HepG2 (cell line): ENCODE measurements around the gene SIX4. TPM values are rescaled to one million over a fixed set of nuclear protein-coding genes. Genes with fewer than 3 reads are reported as not detected.
A peak's percentile ranks its signal among the peaks of the same experiment; 100 is the strongest.

ENCODE experiments used
- CBX1 ChIP-seq: IDR thresholded peaks from one replicate; pipeline ENCODE4 v1.6.1; 2016; ENCODE audit warnings: antibody characterized with exemption, low read depth
- ELF1 ChIP-seq: sonication (generic); formaldehyde crosslinking; IDR thresholded peaks from 2 replicates; pipeline ENCODE4 v1.4.0; 2020; ENCODE audit warnings: missing genetic modification reagents
- GPN1 ChIP-seq: sonication (generic); formaldehyde crosslinking; IDR thresholded peaks from 2 replicates; pipeline ENCODE4 v1.5.1; 2020; ENCODE audit warnings: missing genetic modification reagents, borderline replicate concordance
- HNF1B ChIP-seq: sonication (generic); formaldehyde crosslinking; IDR thresholded peaks from 2 replicates; pipeline ENCODE4 v1.5.1; 2020; ENCODE audit warnings: mild to moderate bottlenecking, moderate library complexity, missing genetic modification reagents
- KDM6A ChIP-seq: IDR thresholded peaks from 2 replicates; pipeline ENCODE4 v1.6.1; 2016; ENCODE audit warnings: low read depth
- KMT2B ChIP-seq: IDR thresholded peaks from 2 replicates; pipeline ENCODE4 v1.6.1; 2016; ENCODE audit warnings: missing genetic modification reagents, missing compliant biosample characterization
- MXI1 ChIP-seq: IDR thresholded peaks from 3 replicates; pipeline ENCODE4 v1.6.1; 2012; ENCODE audit warnings: low read depth, low read length, inconsistent platforms, borderline replicate concordance
- MYC ChIP-seq: sonication (generic); formaldehyde crosslinking; IDR thresholded peaks from 2 replicates; pipeline ENCODE4 v1.9.0; 2021; ENCODE audit warnings: missing genetic modification reagents, borderline replicate concordance
- PCBP1 ChIP-seq: fragments of 200-400 bp; formaldehyde crosslinking; IDR thresholded peaks from 2 replicates; pipeline ENCODE4 v1.6.1; 2017; ENCODE audit warnings: mild to moderate bottlenecking, low read depth, low read length, borderline replicate concordance
- TEAD3 ChIP-seq: optimal IDR thresholded peaks from 2 replicates; pipeline ENCODE3; 2016; ENCODE audit warnings: borderline replicate concordance
- THYN1 ChIP-seq: sonication (generic); formaldehyde crosslinking; IDR thresholded peaks from 2 replicates; pipeline ENCODE4 v1.8.1; 2023; ENCODE audit warnings: low read depth, mild to moderate bottlenecking, moderate library complexity, missing genetic modification reagents, borderline replicate concordance
- ZFY ChIP-seq: sonication (generic); formaldehyde crosslinking; IDR thresholded peaks from 2 replicates; pipeline ENCODE4 v1.4.0; 2020; ENCODE audit warnings: missing genetic modification reagents
- ZNF333 ChIP-seq: sonication (generic); formaldehyde crosslinking; IDR thresholded peaks from 2 replicates; pipeline ENCODE4 v1.4.0; 2020; ENCODE audit warnings: mild to moderate bottlenecking, missing genetic modification reagents, borderline replicate concordance
- ZNF446 ChIP-seq: sonication (generic); formaldehyde crosslinking; IDR thresholded peaks from 2 replicates; pipeline ENCODE4 v1.5.0; 2020; ENCODE audit warnings: mild to moderate bottlenecking, missing genetic modification reagents
- ZNF713 ChIP-seq: sonication (generic); formaldehyde crosslinking; IDR thresholded peaks from 2 replicates; pipeline ENCODE4 v1.4.0; 2020; ENCODE audit warnings: mild to moderate bottlenecking, missing genetic modification reagents
- ZNF839 ChIP-seq: sonication (generic); formaldehyde crosslinking; IDR thresholded peaks from 2 replicates; pipeline ENCODE4 v1.4.0; 2020; ENCODE audit warnings: missing genetic modification reagents, mild to moderate bottlenecking, borderline replicate concordance
- polyA plus RNA-seq, 8 experiments: library from polyadenylated mRNA; depleted of rRNA in 3 of 8; stranded (reverse) in 7 of 8; unstranded in 1 of 8; fragments of >200 nt; fragmentation: Illumina TruSeq in 4 of 8; extraction: Trizol in 4 of 8; gene quantifications; 2 replicates each; pipeline versions ENCODE4 v1.2.1 to v1.2.3, GENCODE V29; 2011 to 2016; ENCODE audit warnings: low read depth in 4 of 8, missing spikeins in 1 of 8, mixed read lengths in 1 of 8; ENCODE audit not compliant: insufficient read depth in 1 of 8
- total RNA-seq, 5 experiments: library from RNA; depleted of rRNA; stranded (reverse); fragments of >200 nt; fragmentation: Illumina TruSeq; extraction: Trizol; gene quantifications; 2 replicates each; pipeline ENCODE4 v1.2.3, GENCODE V29; 2016; ENCODE audit warnings: low read depth in 1 of 5
- TF ChIP-seq, protein P1 (sequence below): sonication (generic); formaldehyde crosslinking; IDR thresholded peaks from 2 replicates; pipeline ENCODE4 v1.5.0; 2020; ENCODE audit warnings: missing genetic modification reagents
- TF ChIP-seq, protein P2 (sequence below): IDR thresholded peaks from 2 replicates; pipeline ENCODE4 v1.6.1; 2016; ENCODE audit warnings: missing biosample characterization, missing genetic modification reagents, low read depth
- TF ChIP-seq, protein P3 (sequence below): sonication (generic); formaldehyde crosslinking; IDR thresholded peaks from 2 replicates; pipeline ENCODE4 v1.4.0; 2020; ENCODE audit warnings: missing genetic modification reagents
- TF ChIP-seq, protein P4 (sequence below): sonication (generic); formaldehyde crosslinking; IDR thresholded peaks from 2 replicates; pipeline ENCODE4 v1.8.0; 2022; ENCODE audit warnings: missing genetic modification reagents, low read depth, mild to moderate bottlenecking, borderline replicate concordance

SIX4 gene
- total and polyA plus RNA-seq, 2 of the 13 experiments (the other 11 are each of a cell fraction or from before 2014, with no cell fraction given), result 5.0 to 6.0 TPM

- TF ChIP-seq HNF1B (CRISPR knock-in tag) (peak; percentile 55), ELF1 (CRISPR knock-in tag) (no peak), THYN1 (no peak), ZFY (CRISPR knock-in tag) (peak; percentile 34; the same call in 1 of the 2 replicates), MXI1 (peak; percentile 53; the same call in 1 of the 3 replicates), ZNF713 (CRISPR knock-in tag) (no peak), MYC (CRISPR knock-in tag) (0 out of 2 replicates have a peak, but pooled peaks have one; percentile 8), TEAD3 (CRISPR knock-in tag) (no peak), PCBP1 (0 out of 2 replicates have a peak, but pooled peaks have one; percentile 27), CBX1 (no peak), KMT2B (no peak), ZNF446 (CRISPR knock-in tag) (no peak), ZNF333 (CRISPR knock-in tag) (no peak), GPN1 (CRISPR knock-in tag) (no peak), ZNF839 (CRISPR knock-in tag) (no peak), KDM6A (CRISPR knock-in tag) (no peak)
- TF ChIP-seq, protein P1, sequence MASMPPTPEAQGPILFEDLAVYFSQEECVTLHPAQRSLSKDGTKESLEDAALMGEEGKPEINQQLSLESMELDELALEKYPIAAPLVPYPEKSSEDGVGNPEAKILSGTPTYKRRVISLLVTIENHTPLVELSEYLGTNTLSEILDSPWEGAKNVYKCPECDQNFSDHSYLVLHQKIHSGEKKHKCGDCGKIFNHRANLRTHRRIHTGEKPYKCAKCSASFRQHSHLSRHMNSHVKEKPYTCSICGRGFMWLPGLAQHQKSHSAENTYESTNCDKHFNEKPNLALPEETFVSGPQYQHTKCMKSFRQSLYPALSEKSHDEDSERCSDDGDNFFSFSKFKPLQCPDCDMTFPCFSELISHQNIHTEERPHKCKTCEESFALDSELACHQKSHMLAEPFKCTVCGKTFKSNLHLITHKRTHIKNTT (CRISPR knock-in tag), result no peak
- TF ChIP-seq, protein P2, sequence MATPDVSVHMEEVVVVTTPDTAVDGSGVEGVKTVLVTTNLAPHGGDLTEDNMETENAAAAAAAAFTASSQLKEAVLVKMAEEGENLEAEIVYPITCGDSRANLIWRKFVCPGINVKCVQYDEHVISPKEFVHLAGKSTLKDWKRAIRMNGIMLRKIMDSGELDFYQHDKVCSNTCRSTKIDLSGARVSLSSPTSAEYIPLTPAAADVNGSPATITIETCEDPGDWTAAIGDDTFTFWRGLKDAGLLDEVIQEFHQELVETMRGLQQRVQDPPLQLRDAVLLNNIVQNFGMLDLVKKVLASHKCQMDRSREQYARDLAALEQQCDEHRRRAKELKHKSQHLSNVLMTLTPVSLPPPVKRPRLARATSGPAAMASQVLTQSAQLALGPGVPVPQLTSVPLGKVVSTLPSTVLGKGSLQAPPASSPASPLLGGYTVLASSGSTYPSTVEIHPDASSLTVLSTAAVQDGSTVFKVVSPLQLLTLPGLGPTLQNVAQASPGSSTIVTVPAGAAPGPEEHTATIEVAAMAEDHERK (CRISPR knock-in tag), result no peak
- TF ChIP-seq, protein P3, sequence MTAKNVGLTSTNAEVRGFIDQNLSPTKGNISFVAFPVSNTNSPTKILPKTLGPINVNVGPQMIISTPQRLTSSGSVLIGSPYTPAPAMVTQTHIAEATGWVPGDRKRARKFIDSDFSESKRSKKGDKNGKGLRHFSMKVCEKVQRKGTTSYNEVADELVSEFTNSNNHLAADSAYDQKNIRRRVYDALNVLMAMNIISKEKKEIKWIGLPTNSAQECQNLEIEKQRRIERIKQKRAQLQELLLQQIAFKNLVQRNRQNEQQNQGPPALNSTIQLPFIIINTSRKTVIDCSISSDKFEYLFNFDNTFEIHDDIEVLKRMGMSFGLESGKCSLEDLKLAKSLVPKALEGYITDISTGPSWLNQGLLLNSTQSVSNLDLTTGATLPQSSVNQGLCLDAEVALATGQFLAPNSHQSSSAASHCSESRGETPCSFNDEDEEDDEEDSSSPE (CRISPR knock-in tag), result peak; percentile 51; the same call in 1 of the 2 replicates
- TF ChIP-seq, protein P4, sequence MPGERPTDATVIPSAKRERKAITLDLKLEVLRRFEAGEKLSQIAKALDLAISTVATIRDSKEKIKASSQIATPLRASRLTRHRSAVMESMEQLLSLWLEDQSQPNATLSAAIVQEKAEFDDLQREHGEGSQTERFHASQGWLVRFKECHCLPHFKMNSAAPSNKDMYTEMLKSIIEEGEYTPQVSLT (CRISPR knock-in tag), result no peak
These were observed at the start of gene SIX4 (continued) for GRCh38 chr14:60723907-60724618.
